GM12878 (cell line): ENCODE data around the gene PACS1. TPM values are rescaled to one million over a fixed set of nuclear protein-coding genes. Genes with fewer than 3 reads are reported as not detected.

Source experiments
- ATAC-seq: fragments of 200-7000 bp; cut with Tn5 transposase; 3 replicates; pipeline ENCODE4 v1.9.1; 2020; ENCODE audit warnings: mild to moderate bottlenecking, moderate library complexity
- BruUV-seq: library from RNA; stranded (reverse); fragments of 400-500 nt; replicated peaks from 2 replicates; lab custom pipeline; 2021; lab: Mats Ljungman, UMichigan
- CTCF ChIA-PET: fragments of 300-600 bp; sonication (Branson Sonifier 250); formaldehyde crosslinking; extraction: SDS; loops from one replicate; lab custom pipeline; 2021; ENCODE audit warnings: inconsistent platforms; lab: Yijun Ruan, JAX
- POLR2A ChIA-PET: fragments of 350-600 bp; formaldehyde crosslinking; extraction: SDS; loops from one replicate; lab custom pipeline; 2021; ENCODE audit warnings: inconsistent platforms; lab: Charles Lee
- RAD21 ChIA-PET: fragments of 300-600 bp; sonication (Branson Sonifier 250); formaldehyde crosslinking; loops from one replicate; lab custom pipeline; 2023; ENCODE audit warnings: antibody characterized with exemption; ENCODE audit not compliant: unreplicated experiment; lab: Charles Lee
- SMC1A ChIA-PET: fragments of 300-600 bp; sonication (Branson Sonifier 250); formaldehyde crosslinking; loops from one replicate; lab custom pipeline; 2023; ENCODE audit not compliant: unreplicated experiment, uncharacterized antibody; lab: Charles Lee
- DNase-seq: peaks from one replicate; pipeline ENCODE4 v3.0.0-alpha.2; 2011; ENCODE audit warnings: low read depth, low spot score
- FAIRE-seq: peaks from 3 replicates; lab custom pipeline; 2011; peaks lifted over from hg19 to GRCh38; lab: Jason Lieb, UNC
- H2AFZ ChIP-seq: 2 replicates; pipeline ENCODE4 v1.6.0; 2011; ENCODE audit warnings: low read depth, low read length, control low read depth; ENCODE audit not compliant: control insufficient read depth
- H3K27ac ChIP-seq: 2 replicates; pipeline ENCODE4 v1.5.1; 2011; ENCODE audit warnings: control low read depth; ENCODE audit not compliant: control insufficient read depth, insufficient read depth
- H3K27me3 ChIP-seq, 2 experiments: replicated peaks in 1 of 2; 2 replicates each; pipeline versions ENCODE4 v1.6.0 to v1.6.1; 2011; ENCODE audit warnings: low read length in 1 of 2; ENCODE audit not compliant: control insufficient read depth in 2 of 2, insufficient read depth in 2 of 2
- H3K36me3 ChIP-seq, 2 experiments: 2 replicates each; pipeline ENCODE4 v1.5.1; 2011; ENCODE audit warnings: low read length in 1 of 2; ENCODE audit not compliant: control insufficient read depth in 2 of 2, insufficient read depth in 2 of 2
- H3K4me1 ChIP-seq: 2 replicates; pipeline ENCODE4 v1.6.1; 2011; ENCODE audit warnings: mild to moderate bottlenecking, low read length, moderate library complexity, mixed read lengths; ENCODE audit not compliant: control insufficient read depth, insufficient read depth
- H3K4me2 ChIP-seq: 2 replicates; pipeline ENCODE4 v1.6.0; 2011; ENCODE audit warnings: control low read depth; ENCODE audit not compliant: control insufficient read depth, insufficient read depth
- H3K4me3 ChIP-seq: fragments of 200-600 bp; sonication (generic); 2 replicates; pipeline ENCODE4 v1.5.1; 2016
- H3K79me2 ChIP-seq: 2 replicates; pipeline ENCODE4 v1.6.0; 2011; ENCODE audit warnings: low read length; ENCODE audit not compliant: control insufficient read depth, insufficient read depth
- H3K9ac ChIP-seq: 2 replicates; pipeline ENCODE4 v1.8.0; 2011; ENCODE audit warnings: low read length, control low read depth, mixed read lengths; ENCODE audit not compliant: control insufficient read depth, insufficient read depth
- H3K9me3 ChIP-seq: replicated peaks from 3 replicates; pipeline ENCODE4 v1.5.1; 2011; ENCODE audit warnings: mild to moderate bottlenecking, low read length; ENCODE audit not compliant: control insufficient read depth, insufficient read depth
- H4K20me1 ChIP-seq: 2 replicates; pipeline ENCODE4 v1.6.0; 2011; ENCODE audit not compliant: control insufficient read depth, insufficient read depth
- BACH1 ChIP-seq: fragments of 450-650 bp; IDR thresholded peaks from 2 replicates; pipeline ENCODE4 v1.6.1; 2017; ENCODE audit warnings: mild to moderate bottlenecking, borderline replicate concordance
- BCL11A ChIP-seq: IDR thresholded peaks from 2 replicates; pipeline ENCODE4 v1.6.1; 2011; ENCODE audit warnings: low read depth, low read length
- CBX3 ChIP-seq: fragments of 200-600 bp; sonication (generic); IDR thresholded peaks from 2 replicates; pipeline ENCODE4 v1.6.1; 2016; ENCODE audit warnings: low read depth, borderline replicate concordance
- FOXM1 ChIP-seq: IDR thresholded peaks from 2 replicates; pipeline ENCODE4 v1.6.1; 2012; ENCODE audit warnings: low read depth, mild to moderate bottlenecking, inconsistent platforms, low read length, moderate library complexity
- RUNX3 ChIP-seq: IDR thresholded peaks from 2 replicates; pipeline ENCODE4 v1.6.1; 2012; ENCODE audit warnings: low read length, inconsistent platforms
- WGBS: methylation state at CpG from one replicate; pipeline ENCODE4 v1.1.6; 2016; ENCODE audit warnings: low lambda C conversion rate; ENCODE audit not compliant: insufficient replicate concordance, insufficient coverage; ENCODE audit errors: missing lambda C conversion rate; 5-methylcytosine and 5-hydroxymethylcytosine counted together
- in situ Hi-C: fragments of 300-500 bp; cut with MboI; formaldehyde crosslinking; loops from 9 replicates; pipeline ENCODE4 v1.14.3; 2018; ENCODE audit warnings: mixed read lengths
- intact Hi-C: fragments of 100-400 bp; cut with micrococcal nuclease; formaldehyde crosslinking; loops from one replicate; pipeline ENCODE4 v1.14.2; 2022; ENCODE audit not compliant: unreplicated experiment
- polyA plus RNA-seq, 11 experiments: library from polyadenylated mRNA; depleted of rRNA in 4 of 11; unstranded in 6 of 11; stranded (reverse) in 5 of 11; fragments of >200 nt; fragmentation: Nextera tagmentation in 4 of 11; fragmentation: Illumina TruSeq in 1 of 11; extraction: Ambion mirVana in 4 of 11; extraction: Trizol in 1 of 11; gene quantifications; 1 replicate in 1 of 11; 2 replicates in 10 of 11; pipeline versions ENCODE4 v1.2.1 to v1.2.3, GENCODE V29; 2011 to 2016; ENCODE audit warnings: inconsistent platforms in 2 of 11, missing spikeins in 2 of 11, low read depth in 1 of 11
- total RNA-seq, 4 experiments: library from RNA; depleted of rRNA in 3 of 4; stranded (reverse); fragments of >200 nt in 3 of 4; fragmentation: Illumina TruSeq in 1 of 4; extraction: Trizol in 1 of 4; gene quantifications; 2 replicates each; pipeline versions ENCODE4 v1.2.1 to v1.2.3, GENCODE V29; 2013 to 2021
- TF ChIP-seq, protein P1 (sequence below): fragments of 450-650 bp; IDR thresholded peaks from 2 replicates; pipeline ENCODE4 v1.6.1; 2017; ENCODE audit warnings: low read depth, mild to moderate bottlenecking, moderate library complexity
- TF ChIP-seq, protein P2 (sequence below): IDR thresholded peaks from 2 replicates; pipeline ENCODE4 v1.6.1; 2011; ENCODE audit warnings: low read depth, mild to moderate bottlenecking, low read length, moderate library complexity, borderline replicate concordance; ENCODE audit errors: extremely low read depth
- TF ChIP-seq, protein P3 (sequence below): fragments of 450-650 bp; IDR thresholded peaks from 2 replicates; pipeline ENCODE4 v1.6.1; 2016; ENCODE audit warnings: mild to moderate bottlenecking

The PACS1 gene
- total and polyA plus RNA-seq, 10 of the 15 experiments (the other 5 are each of a cell fraction or from before 2014, with no cell fraction given): 1.1 to 74.3 (median 17.9) TPM

DNA sequence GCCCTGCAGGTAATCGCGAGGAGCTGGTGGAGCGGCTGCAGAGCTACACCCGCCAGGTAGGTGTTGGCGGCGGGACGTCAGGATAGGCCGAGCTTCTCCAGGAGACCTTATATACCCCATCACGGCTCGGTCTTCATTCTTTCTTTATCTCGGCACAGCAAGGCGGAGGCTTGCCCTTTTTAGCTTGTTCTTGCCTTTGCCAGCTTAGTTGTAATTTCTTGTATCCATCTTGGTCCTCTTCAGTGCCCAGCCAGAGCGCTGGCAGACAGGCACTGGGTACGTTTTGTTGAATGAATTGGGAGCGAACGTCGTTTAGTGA, 17.4 kb upstream of the PACS1 start:
- CTCF ChIA-PET: interaction anchor here (1.3 to 6.4 kb wide), 9 partner anchors 8 to 193 kb away, joined by 4 to 94 read pairs (median 9); partner anchors contain the start of gene MUS81
- RAD21 ChIA-PET: interaction anchor here (0.9 to 3.5 kb wide), 7 partner anchors 17 to 169 kb away, joined by 4 to 27 read pairs (median 5); partner anchors contain the start of genes CCDC85B and PACS1
- Histone ChIP-seq H3K4me3 (peak overlapping the region; percentile 98), H3K36me3 (peaks cover 13 to 22% of the 10 kb centered on the region in 2 experiments), H4K20me1 (no peaks in the 10 kb centered on the region), H3K79me2 (peaks cover 27% of the 10 kb centered on the region), H3K27ac (peak overlapping the region; percentile 81), H3K9ac (peak overlapping the region; percentile 94), H3K4me2 (peak overlapping the region; percentile 89), H2AFZ (peak overlapping the region; percentile 82), H3K4me1 (peaks cover 15% of the 10 kb centered on the region), H3K27me3 (no peaks in the 10 kb centered on the region), H3K9me3 (no peaks in the 10 kb centered on the region)
- TSS peak; percentile 77 for BruUV-seq
- in situ Hi-C loops: no loop called here
- TF ChIP-seq, protein P1, sequence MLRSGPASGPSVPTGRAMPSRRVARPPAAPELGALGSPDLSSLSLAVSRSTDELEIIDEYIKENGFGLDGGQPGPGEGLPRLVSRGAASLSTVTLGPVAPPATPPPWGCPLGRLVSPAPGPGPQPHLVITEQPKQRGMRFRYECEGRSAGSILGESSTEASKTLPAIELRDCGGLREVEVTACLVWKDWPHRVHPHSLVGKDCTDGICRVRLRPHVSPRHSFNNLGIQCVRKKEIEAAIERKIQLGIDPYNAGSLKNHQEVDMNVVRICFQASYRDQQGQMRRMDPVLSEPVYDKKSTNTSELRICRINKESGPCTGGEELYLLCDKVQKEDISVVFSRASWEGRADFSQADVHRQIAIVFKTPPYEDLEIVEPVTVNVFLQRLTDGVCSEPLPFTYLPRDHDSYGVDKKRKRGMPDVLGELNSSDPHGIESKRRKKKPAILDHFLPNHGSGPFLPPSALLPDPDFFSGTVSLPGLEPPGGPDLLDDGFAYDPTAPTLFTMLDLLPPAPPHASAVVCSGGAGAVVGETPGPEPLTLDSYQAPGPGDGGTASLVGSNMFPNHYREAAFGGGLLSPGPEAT: peak; percentile 35; the same call in 1 of the 2 replicates
- no peak for TF ChIP-seq BCL11A
- no peak for TF ChIP-seq BACH1
- TF ChIP-seq, protein P2, sequence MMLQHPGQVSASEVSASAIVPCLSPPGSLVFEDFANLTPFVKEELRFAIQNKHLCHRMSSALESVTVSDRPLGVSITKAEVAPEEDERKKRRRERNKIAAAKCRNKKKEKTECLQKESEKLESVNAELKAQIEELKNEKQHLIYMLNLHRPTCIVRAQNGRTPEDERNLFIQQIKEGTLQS: no peak
- TF ChIP-seq, protein P3, sequence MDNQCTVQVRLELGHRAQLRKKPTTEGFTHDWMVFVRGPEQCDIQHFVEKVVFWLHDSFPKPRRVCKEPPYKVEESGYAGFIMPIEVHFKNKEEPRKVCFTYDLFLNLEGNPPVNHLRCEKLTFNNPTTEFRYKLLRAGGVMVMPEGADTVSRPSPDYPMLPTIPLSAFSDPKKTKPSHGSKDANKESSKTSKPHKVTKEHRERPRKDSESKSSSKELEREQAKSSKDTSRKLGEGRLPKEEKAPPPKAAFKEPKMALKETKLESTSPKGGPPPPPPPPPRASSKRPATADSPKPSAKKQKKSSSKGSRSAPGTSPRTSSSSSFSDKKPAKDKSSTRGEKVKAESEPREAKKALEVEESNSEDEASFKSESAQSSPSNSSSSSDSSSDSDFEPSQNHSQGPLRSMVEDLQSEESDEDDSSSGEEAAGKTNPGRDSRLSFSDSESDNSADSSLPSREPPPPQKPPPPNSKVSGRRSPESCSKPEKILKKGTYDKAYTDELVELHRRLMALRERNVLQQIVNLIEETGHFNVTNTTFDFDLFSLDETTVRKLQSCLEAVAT: no peak
- no peak for TF ChIP-seq RUNX3
- no peak for TF ChIP-seq CBX3
- TF ChIP-seq FOXM1: no peak
- SMC1A ChIA-PET: interaction anchor here (0.8 to 4.9 kb wide), 9 partner anchors 11 to 260 kb away, joined by 3 to 29 read pairs (median 4); no protein-coding TSS in a partner anchor
- ATAC-seq (no peak), DNase-seq (no peak), FAIRE-seq (no peak)
- WGBS: under 1% methylated on average over 17 of the region's 17 CpGs
- intact Hi-C loops: loop anchor here (5.0 kb wide), 1 partner anchor 195 kb away; the partner anchor contains the start of gene CFL1
- POLR2A ChIA-PET: interaction anchor here (0.6 to 3.5 kb wide), 16 partner anchors 9 to 215 kb away, joined by 3 to 25 read pairs (median 7); partner anchors contain the start of genes BANF1, CCDC85B, EIF1AD and MUS81
